GM19351 (cell line): ENCODE measurements around the gene CST3.
A peak's percentile ranks its signal among the peaks of the same experiment; 100 is the strongest.
"Not testable (repeated sequence)": the region's sequence is repeated elsewhere in the genome, so short reads cannot be mapped to it uniquely, and the experiment has no call there.

Experiments
- ATAC-seq: cut with Tn5 transposase; IDR thresholded peaks from one replicate; pipeline ENCODE4 v1.9.1; 2021; ENCODE audit warnings: mild to moderate bottlenecking, moderate library complexity; ENCODE audit not compliant: unreplicated experiment

CST3 gene

DNA sequence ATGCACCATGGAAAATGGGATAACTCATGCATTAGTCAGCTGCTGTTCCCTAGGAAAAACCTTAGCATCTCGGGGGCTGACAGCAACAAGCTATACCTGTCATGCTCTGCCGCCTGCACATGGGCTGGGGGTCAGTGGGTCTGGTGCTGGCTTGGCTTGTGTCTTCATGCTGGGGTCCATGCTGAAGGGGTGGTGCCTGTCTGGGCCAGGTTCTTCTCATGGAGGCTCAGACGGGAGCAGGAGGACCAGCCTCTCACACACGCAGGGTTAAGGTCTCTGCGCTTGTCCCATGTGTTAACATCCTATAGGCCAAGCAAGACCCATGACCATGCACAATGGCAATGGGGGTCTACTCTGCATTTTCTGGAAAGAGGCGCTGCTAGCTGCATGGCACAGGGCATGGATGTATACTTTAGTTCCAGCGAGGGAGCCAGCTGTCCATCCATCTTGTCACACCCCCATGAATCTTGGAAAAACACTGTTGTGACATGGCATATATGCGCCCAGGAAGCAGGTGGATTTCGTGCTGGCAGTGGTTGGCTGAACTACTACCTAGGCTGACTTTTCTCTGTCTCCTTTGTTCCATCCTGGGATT is 24.6 kb upstream of the CST3 start:
- ATAC-seq: no peak

DNA sequence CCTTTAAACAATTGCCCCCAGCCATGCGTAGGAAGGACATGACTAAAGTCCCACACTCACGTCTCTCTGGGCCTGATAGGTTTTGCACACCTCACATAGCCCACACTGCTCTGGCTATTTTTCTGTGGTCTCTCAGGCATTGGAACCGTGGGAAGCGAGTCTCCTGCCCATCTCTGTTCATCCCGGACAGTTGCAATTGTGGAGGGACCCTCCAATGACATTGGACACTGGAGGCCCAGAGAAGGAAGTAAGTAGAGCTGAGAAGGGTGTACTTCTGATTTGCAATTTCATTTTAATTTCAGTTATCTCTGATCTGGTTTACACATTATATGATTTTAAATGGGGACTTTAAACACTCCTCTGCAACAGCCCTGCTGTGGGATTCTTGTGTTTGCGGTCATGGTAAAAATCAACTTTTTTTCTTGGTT is 23.3 kb upstream of the CST3 start:
- no peak for ATAC-seq

- ATAC-seq: no peak
These were observed 22.5 kb upstream of the CST3 start for GRCh38 chr20:23659989-23660837.

DNA sequence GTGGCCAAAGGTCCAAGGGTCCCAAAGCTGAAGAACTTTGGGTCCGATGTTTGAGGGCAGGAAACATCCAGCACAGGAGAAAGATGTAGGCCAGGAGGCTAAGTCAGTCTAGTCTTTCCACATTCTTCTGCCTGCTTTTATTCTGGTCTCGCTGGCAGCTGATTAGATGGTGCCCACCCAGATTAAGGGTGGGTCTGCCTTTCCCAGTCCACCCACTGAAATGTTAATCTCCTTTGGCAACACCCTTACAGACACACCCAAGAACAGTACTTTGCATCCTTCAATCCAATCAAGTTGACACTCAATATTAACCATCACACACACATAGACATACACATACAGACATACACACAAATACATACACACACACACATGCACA is 21.8 kb upstream of the CST3 start:
- not testable (repeated sequence) for ATAC-seq

DNA sequence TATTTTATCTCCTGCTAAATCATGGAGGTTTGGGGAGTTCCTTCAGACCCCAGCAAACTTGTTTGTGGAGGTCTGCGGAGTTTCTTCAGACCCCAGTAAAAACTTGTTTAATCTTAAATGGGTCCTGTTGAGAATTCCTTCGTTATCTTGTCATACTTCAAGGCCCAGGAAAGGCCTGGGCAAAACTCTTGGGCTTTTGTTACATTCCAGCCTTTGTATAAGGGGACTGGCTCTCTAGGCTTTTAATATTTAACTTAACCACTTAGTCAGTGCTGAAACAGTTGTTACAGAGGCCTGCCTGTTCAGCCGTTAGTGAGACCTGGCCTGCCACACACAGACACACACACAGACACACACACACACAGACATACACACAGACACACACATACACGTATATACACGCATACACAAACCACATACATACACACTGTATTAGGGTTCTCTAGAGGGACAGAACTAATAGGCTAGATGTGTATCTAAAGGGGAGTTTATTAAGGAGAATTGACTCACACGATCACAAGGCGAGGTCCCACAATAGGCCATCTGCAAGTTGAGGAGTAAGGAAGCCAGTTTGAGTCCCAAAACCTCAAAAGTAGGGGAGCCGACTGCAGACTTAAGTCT is 21.3 kb upstream of the CST3 start:
- no peak for ATAC-seq

DNA sequence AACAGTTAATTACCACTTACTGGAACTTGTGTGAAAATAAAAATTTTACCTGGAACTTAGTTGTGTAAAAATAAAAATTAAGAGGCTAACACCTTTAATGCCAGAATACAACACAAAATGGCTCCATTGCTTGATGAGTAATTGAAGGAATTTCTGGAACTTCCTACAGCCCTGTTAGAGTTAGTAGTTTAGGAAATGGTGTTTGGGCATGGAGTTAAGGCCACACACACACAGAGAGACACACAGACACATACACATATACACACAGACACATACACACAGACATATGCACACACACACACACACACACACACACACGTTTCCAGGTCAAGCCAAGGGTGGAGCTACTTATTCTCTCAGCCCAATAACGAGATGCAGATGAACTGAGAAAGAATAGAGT is 20.6 kb upstream of the CST3 start:
- ATAC-seq: no peak

- ATAC-seq: no peak
These were observed 19.4 kb upstream of the CST3 start for GRCh38 chr20:23657202-23657601.

GRCh38 chr20:23656372-23656771 is 18.6 kb upstream of the CST3 start:
- no peak for ATAC-seq

DNA sequence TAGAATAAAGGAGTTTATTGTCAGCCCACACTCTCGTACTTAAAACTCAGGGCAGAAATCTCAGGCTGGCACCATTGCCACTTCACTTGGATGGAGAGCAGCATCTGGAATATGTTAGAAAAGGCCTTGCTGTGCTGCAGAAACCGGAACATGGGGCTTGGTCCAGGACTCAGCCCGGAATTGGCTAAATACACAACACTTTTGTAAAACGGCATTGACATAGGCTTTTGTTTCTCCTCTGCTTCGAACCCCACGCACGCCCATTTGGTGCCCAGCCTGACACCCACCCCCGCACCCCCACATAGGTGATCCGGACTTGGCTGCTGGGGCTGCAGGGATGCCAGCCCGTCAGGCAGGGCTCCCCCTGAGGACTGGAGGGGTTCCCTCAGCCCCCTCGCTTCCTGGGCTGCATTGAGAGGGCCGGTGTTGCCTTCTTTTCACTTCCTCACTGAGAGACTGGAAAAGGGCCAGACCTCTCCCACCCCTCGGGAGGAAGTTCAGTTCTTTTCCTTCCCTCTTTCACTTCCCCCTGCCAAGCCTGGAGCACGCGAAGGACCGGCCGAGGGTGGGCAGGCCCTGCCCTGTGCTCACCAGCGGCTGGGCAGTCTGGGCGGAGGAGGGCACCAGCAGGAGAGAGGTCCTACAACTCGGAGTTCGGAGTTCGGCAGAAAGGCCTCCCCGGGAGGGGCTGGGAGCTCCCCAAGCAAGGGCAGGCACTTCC is 17.9 kb upstream of the CST3 start:
- ATAC-seq: no peak

- no peak for ATAC-seq
These were observed 17.0 kb upstream of the CST3 start for GRCh38 chr20:23654717-23655116.

DNA sequence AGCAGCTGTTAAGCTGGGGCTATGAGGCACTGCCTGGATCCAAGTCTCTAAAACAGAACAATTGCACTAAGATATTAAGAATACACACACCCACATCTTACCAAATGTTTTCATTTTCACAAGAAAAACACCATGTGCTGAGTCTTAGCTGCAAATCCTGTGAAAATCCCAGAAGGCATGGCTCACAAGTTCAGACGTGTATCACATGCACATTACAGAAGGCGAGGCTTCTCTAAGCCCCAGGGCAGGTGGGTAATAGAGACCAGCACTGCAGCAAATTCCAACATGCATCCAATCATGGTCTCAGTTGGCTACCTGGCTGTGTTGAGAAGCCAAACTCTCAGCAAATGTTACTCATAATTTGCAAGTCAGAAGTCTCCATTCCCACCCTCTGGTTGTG is 16.2 kb upstream of the CST3 start:
- ATAC-seq: no peak

DNA sequence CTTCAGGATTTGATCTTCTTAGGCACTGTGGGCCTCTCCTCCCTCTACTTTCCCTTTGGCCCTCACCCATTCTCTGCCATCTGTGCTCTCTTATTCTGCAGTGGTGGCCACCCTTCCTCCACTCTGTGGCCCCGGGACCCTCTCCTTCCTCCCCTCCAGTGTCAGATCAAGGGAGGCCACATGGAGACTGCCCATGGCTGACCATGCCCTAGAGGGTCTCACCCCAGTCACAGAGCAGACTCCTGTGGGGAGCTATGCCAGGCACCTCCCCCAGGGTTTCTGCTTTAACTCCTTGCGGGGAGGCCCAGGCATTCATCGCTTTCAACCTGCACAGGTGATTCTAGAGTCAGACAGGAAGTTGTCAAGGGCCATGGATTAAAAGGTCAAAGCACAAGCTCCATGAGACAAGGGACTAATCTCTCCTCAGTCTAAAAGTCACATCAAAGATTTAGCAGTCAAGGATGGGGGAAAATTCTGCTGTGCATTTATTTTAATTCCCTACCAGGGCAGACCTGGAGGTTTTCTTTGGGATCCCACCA is 15.7 kb upstream of the CST3 start:
- ATAC-seq: no peak

- ATAC-seq: no peak
These were observed 15.2 kb upstream of the CST3 start for GRCh38 chr20:23652926-23653325.

DNA sequence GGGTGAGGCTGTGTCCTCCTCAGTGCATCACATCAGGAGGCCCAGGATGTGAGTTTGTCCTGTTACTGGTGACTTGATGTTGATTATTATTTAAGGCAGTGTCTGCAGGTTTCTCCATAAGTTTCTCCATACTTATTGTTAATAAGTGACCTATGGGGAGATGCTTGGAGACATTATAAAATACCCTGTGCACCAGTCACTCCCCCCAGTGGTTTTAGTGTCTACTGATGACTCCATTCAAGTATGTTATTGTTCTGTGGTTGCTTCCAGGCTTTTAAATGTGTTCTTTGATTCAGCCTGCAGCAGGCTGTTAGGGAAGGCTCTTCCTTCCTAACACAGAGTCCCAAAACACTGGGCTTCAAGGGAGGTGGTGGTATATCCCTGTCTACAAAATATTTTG is 14.6 kb upstream of the CST3 start:
- ATAC-seq: no peak

DNA sequence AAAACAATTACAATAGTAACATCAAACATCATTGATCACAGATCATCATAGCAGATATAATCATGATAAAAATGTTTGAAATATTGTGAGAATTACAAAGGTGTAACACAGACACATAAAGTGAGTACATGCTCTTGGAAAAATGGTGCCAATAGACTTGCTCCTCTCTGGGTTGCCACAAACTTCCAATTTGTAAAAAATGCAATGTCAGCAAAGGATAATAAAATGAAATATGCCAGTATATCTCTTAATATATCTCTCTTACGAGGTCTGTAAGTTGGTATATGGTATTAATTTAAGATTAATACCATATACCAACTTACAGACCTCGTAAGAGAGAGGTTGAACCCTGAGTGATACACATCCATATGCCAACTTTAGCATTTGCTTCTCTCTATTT is 13.4 kb upstream of the CST3 start:
- no peak for ATAC-seq

- ATAC-seq: no peak
These were observed 12.2 kb upstream of the CST3 start for GRCh38 chr20:23649830-23650417.

- no peak for ATAC-seq
These were observed 11.5 kb upstream of the CST3 start for GRCh38 chr20:23649242-23649641.

DNA sequence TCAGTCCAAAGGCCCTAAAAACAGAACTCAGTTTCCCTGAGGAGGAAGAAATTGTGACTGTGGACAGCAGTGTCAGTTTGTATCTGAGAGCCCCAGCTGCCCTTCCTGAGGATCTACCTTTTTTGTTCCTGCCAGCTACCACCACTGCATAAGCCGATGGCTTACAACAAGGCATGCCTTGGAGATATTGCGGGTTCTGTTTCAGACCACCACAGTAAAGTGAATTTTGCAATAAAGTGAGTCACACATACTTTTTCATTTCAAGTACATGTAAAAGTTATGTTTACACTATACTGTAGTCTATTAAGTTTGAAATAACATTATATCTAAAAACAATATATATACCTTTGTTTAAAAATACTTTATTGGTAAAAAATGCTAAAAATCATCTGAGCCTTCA is 9.6 kb upstream of the CST3 start:
- no peak for ATAC-seq

DNA sequence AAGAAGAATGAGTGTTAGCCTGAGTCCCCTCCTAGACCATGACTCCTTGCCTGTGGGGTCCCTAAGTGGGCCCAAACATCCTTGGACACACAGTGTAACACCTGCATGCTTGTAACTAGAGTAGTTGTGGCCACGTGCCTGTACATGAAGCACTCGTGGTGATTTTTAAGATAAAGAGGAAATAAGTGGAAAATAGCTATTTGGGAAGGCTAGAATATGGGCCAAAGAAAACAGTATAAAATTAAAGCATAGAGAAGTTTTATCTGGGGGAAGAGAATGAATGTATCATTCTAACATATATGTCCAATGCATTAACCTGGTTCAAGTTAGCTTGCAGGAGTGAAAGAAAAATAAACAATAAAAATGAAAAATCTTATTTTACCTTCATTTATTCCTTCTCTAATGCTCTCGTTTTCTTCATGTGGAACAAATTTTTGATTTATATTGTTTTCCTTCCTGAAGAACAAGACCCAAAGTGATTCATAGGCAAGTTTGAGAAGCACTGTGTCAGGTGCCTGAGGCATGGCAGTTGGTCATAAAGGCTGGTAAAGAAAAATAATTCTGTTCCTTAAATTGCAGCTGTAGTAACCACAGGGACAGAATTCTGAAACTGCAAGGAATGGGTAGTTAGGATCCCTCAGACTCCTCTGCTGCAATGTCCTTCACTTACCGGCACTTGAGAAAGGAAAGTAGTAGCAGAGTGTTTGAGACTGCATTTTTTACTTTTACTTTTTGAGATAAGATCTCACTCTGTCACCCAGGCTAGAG is 8.5 kb upstream of the CST3 start:
- no peak for ATAC-seq

- peak; percentile 52 for ATAC-seq
These were observed 7.8 kb upstream of the CST3 start for GRCh38 chr20:23645575-23645974.
